Mucosa of stomach (tissue), 1 donor: Measurements from ENCODE around the gene TLE2.

Source experiments
- H3K27me3 ChIP-seq: one replicate; pipeline ENCODE4 v1.7.0; 2013; ENCODE audit warnings: mild to moderate bottlenecking, low read length; ENCODE audit not compliant: control insufficient read depth, insufficient read depth
- H3K36me3 ChIP-seq: one replicate; pipeline ENCODE4 v1.7.0; 2013; ENCODE audit warnings: low read length; ENCODE audit not compliant: control insufficient read depth, insufficient read depth
- H3K4me1 ChIP-seq: one replicate; pipeline ENCODE4 v1.7.0; 2013; ENCODE audit warnings: mild to moderate bottlenecking, low read length; ENCODE audit not compliant: control insufficient read depth, insufficient read depth
- H3K4me3 ChIP-seq: one replicate; pipeline ENCODE4 v1.7.0; 2013; ENCODE audit warnings: low read length
- H3K9ac ChIP-seq: one replicate; pipeline ENCODE4 v1.7.0; 2013; ENCODE audit warnings: mild to moderate bottlenecking, low read length, moderate library complexity
- H3K9me3 ChIP-seq: one replicate; pipeline ENCODE4 v1.7.0; 2013; ENCODE audit warnings: mild to moderate bottlenecking, low read length, moderate library complexity; ENCODE audit not compliant: control insufficient read depth
- donor health status: Pancreatic carcinoma.

TLE2 gene

DNA sequence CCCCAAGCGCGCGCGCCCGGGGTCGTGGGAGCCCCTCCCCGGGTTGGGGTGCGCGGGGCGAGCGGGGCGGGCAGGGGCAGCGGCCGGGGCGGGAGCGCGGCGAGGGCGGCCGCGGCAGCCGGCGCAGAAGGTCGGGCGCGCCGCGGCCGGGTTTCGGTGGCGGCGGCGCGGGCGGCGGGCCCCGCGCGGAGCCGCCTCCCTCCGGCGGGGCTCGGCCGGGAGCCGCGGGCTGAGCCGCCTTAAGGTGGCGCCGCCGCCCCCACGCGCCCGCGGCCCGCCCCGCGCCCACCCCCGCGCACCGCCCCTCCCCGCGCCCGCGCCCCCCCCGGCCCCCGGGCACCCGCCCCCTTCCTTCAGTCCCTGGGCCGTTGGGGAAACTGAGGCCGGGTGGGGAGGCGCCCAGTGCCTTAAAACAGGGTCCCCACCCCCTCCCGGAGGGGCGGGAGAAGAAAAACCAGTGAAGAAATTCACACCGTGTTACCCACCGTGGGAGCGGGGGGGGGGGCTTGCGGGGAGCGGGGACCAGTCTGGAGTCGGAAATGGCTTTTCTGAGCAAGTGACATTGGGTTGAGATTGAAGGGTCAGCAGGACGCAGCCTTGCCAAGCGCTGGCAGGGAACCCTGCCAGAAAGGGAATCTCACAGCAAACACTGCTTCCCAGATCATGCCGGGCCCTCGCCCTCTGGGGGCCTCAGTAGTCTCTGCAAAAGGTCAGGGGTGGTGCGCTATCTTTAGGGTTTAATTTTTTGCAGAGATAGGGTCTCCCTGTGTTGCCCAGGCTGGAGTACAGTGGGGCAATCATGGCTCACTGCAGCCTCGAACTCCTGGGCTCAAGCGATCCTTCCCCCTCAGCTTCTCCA is at the start of gene TLE2:
Gene TLE2, minus strand, starts transcription at position 216 of the 859 bp plus-strand sequence. CDS start 376 bp downstream, outside the sequence.
- peaks cover 2% of the 10 kb centered on the region for H3K27me3 ChIP-seq
- H3K4me1 ChIP-seq = peaks cover 26% of the 10 kb centered on the region
- H3K9me3 ChIP-seq = no peaks in the 10 kb centered on the region
- peak within 1 kb of the TSS; percentile 75 for H3K9ac ChIP-seq
- no peak within 1 kb of the TSS for H3K4me3 ChIP-seq
- H3K36me3 ChIP-seq = no peaks in the 10 kb centered on the region

- H3K36me3 ChIP-seq = no peaks in the 10 kb centered on the region
- no peaks in the 10 kb centered on the region for H3K9me3 ChIP-seq
- no peaks in the 10 kb centered on the region for H3K27me3 ChIP-seq
- peak overlapping the region; percentile 56 for H3K9ac ChIP-seq
- peaks cover 21% of the 10 kb centered on the region for H3K4me1 ChIP-seq
- H3K4me3 ChIP-seq = no peak overlapping the region
Measured at GRCh38 chr19:3075605-3076431, 46.7 kb upstream of the TLE2 start.

DNA sequence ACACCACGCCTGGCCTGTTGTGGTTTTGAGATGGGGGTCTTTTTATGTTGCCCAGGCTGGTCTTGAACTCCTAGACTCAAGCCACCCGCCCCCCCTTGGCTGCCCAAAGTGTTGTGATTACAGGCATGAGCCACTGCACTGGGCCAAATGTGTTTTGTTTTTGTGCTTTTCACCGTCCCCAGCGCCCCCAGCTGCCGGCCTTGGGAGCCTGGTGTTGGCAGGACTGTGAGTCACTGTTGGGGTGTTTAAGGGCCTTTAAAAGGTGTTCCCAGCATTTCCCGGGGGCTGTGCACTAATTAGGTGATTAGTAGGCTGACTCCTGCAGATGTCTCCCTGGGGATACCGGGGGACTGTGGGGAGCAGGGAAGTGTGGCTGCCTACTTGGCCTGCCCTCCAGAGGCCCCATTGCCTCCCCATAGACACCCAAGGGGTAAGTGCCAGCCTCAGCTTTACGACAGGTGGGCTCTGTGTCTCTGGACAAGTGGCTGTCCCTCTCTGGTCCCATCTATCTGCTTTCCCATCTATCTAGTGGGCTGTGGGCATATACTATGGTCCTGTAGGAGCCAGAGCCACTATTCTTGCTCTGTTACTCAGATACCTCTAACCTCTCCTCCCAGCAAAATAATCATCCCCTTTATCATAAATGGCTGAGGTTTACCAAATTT is 45.0 kb upstream of the TLE2 start:
- H3K9me3 ChIP-seq = no peaks in the 10 kb centered on the region
- peaks cover 11% of the 10 kb centered on the region for H3K4me1 ChIP-seq
- H3K27me3 ChIP-seq = no peaks in the 10 kb centered on the region
- no peak overlapping the region for H3K9ac ChIP-seq
- no peaks in the 10 kb centered on the region for H3K36me3 ChIP-seq
- H3K4me3 ChIP-seq = no peak overlapping the region

- H3K9me3 ChIP-seq = no peaks in the 10 kb centered on the region
- no peaks in the 10 kb centered on the region for H3K36me3 ChIP-seq
- no peaks in the 10 kb centered on the region for H3K27me3 ChIP-seq
- peaks cover 11% of the 10 kb centered on the region for H3K4me1 ChIP-seq
- H3K4me3 ChIP-seq = no peak overlapping the region
- H3K9ac ChIP-seq = no peak overlapping the region
Measured at GRCh38 chr19:3073159-3073563, 44.1 kb upstream of the TLE2 start.

DNA sequence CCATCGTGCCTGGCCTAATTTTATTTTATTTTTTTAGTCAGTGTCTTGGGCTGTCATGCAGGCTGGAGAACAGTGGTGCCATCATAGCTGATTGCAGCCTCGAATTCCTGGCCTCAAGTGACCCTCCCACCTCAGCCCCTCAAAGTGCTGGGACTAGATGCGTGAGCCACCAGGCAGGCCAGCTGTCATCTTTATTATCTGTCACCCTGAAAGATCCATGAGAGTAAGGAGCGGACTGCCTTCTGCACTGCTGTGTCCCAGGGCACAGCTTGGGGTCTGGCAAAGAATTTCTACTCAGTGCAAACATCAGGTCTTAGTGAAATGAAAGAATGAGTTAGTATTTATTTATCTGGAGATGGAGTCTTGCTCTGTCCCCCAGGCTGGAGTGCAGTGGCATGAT is 42.7 kb upstream of the TLE2 start:
- H3K9ac ChIP-seq = no peak overlapping the region
- H3K27me3 ChIP-seq = no peaks in the 10 kb centered on the region
- H3K9me3 ChIP-seq = no peaks in the 10 kb centered on the region
- H3K36me3 ChIP-seq = no peaks in the 10 kb centered on the region
- H3K4me3 ChIP-seq = no peak overlapping the region
- H3K4me1 ChIP-seq = peaks cover 15% of the 10 kb centered on the region

GRCh38 chr19:3068071-3068470 is 39.0 kb upstream of the TLE2 start:
- no peaks in the 10 kb centered on the region for H3K9me3 ChIP-seq
- H3K27me3 ChIP-seq = no peaks in the 10 kb centered on the region
- H3K9ac ChIP-seq = no peak overlapping the region
- no peak overlapping the region for H3K4me3 ChIP-seq
- no peaks in the 10 kb centered on the region for H3K36me3 ChIP-seq
- peaks cover 18% of the 10 kb centered on the region for H3K4me1 ChIP-seq

- Histone ChIP-seq H3K4me3 (no peak overlapping the region), H3K27me3 (no peaks in the 10 kb centered on the region), H3K36me3 (no peaks in the 10 kb centered on the region), H3K9me3 (no peaks in the 10 kb centered on the region), H3K9ac (no peak overlapping the region), H3K4me1 (peaks cover 22% of the 10 kb centered on the region)
Measured at GRCh38 chr19:3067563-3067962, 38.5 kb upstream of the TLE2 start.

- Histone ChIP-seq H3K4me1 (peaks cover 22% of the 10 kb centered on the region), H3K9me3 (no peaks in the 10 kb centered on the region), H3K36me3 (no peaks in the 10 kb centered on the region), H3K27me3 (no peaks in the 10 kb centered on the region), H3K4me3 (no peak overlapping the region), H3K9ac (peak overlapping the region; percentile 55)
Measured at GRCh38 chr19:3066482-3067049, 37.5 kb upstream of the TLE2 start.

DNA sequence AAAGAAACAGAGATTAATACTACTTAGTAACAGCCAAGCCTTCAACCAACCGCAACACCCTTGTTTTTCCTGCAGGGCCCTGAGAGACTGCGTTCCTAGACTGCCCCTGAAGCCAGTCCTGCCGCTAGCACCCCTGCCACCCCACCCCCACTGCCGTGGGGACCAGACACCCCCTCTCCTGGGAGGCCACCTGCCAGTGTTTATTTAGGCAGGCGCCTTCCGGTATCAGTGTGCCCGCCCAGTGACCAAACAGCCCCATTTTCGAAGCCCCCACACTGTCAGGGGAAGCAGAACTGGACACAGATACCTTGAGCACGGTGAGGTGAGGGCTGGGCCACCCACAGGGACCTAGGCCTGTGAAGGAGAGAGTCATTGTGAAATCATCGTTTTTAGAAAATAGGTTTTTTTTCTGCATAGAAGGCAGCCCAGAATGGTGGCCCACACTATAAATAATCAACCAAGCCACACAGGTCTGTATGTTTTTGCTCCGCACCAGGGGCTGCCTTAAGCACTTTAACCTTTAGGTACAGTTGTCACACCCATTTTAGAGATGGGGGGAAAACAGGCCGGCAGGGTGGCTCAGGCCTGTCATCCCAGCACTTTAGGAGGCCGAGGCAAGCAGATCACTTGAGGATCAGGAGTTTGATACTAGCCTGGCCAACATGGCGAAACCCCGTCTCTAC is 36.7 kb upstream of the TLE2 start:
- H3K9ac ChIP-seq = peak overlapping the region; percentile 55
- H3K9me3 ChIP-seq = no peaks in the 10 kb centered on the region
- H3K36me3 ChIP-seq = no peaks in the 10 kb centered on the region
- no peaks in the 10 kb centered on the region for H3K27me3 ChIP-seq
- H3K4me1 ChIP-seq = peaks cover 25% of the 10 kb centered on the region
- no peak overlapping the region for H3K4me3 ChIP-seq

DNA sequence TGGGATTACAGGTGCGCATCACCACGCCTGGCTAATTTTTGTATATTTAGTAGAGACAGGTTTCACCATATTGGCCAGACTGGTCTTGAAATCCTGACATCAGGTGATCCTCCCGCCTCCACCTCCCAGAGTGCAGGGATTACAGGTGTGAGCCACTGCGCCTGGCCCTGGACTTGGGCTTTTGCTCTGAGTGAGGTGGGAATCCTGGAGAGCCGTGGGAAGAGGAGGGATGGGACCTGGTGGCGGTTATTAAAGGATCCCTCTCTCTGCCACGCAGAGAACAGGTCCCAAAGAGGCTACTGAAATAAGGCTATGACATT is 34.9 kb upstream of the TLE2 start:
- H3K36me3 ChIP-seq = peaks cover 6% of the 10 kb centered on the region
- H3K4me1 ChIP-seq = peaks cover 33% of the 10 kb centered on the region
- no peaks in the 10 kb centered on the region for H3K27me3 ChIP-seq
- H3K4me3 ChIP-seq = no peak overlapping the region
- H3K9me3 ChIP-seq = no peaks in the 10 kb centered on the region
- H3K9ac ChIP-seq = no peak overlapping the region
